ENCODE measurements around the gene ANKRD37.

Gene ANKRD37

GRCh38 chr4:185435466-185435865 is 38.8 kb downstream of the ANKRD37 start:
- Histone ChIP-seq H3K9me3 (no peaks in the 10 kb centered on the region), H4K20me1 (no peaks in the 10 kb centered on the region), H3K27me3 (no peaks in the 10 kb centered on the region), H3K27ac (no peak overlapping the region), H3K36me3 (no peaks in the 10 kb centered on the region), H3K4me2 (no peak overlapping the region), H3K4me3 (no peak overlapping the region), H3K9ac (no peak overlapping the region), H3K4me1 (no peaks in the 10 kb centered on the region)
- TF ChIP-seq Cebpa-rat (IDR thresholded peaks at IDR 0.05) = no peak

- no peaks in the 10 kb centered on the region for H3K36me3 ChIP-seq
- H3K27me3 ChIP-seq = no peaks in the 10 kb centered on the region
- no peaks in the 10 kb centered on the region for H3K4me1 ChIP-seq
- H4K20me1 ChIP-seq = no peaks in the 10 kb centered on the region
- no peak for TF ChIP-seq Cebpa-rat (IDR thresholded peaks at IDR 0.05)
- no peak overlapping the region for H3K4me3 ChIP-seq
- no peak overlapping the region for H3K9ac ChIP-seq
- H3K27ac ChIP-seq = no peak overlapping the region
- H3K4me2 ChIP-seq = no peak overlapping the region
- H3K9me3 ChIP-seq = no peaks in the 10 kb centered on the region
Observed at GRCh38 chr4:185437809-185438208, 41.2 kb downstream of the ANKRD37 start.

- H3K4me1 ChIP-seq = no peaks in the 10 kb centered on the region
- no peak overlapping the region for H3K4me3 ChIP-seq
- no peaks in the 10 kb centered on the region for H4K20me1 ChIP-seq
- no peak overlapping the region for H3K9ac ChIP-seq
- H3K9me3 ChIP-seq = no peaks in the 10 kb centered on the region
- no peak for TF ChIP-seq Cebpa-rat (IDR thresholded peaks at IDR 0.05)
- no peak overlapping the region for H3K27ac ChIP-seq
- H3K4me2 ChIP-seq = no peak overlapping the region
- no peaks in the 10 kb centered on the region for H3K36me3 ChIP-seq
- H3K27me3 ChIP-seq = no peaks in the 10 kb centered on the region
Observed at GRCh38 chr4:185441479-185441878, 44.8 kb downstream of the ANKRD37 start.

- no peak for TF ChIP-seq Cebpa-rat (IDR thresholded peaks at IDR 0.05)
- Histone ChIP-seq H4K20me1 (no peaks in the 10 kb centered on the region), H3K4me2 (no peak overlapping the region), H3K27me3 (no peaks in the 10 kb centered on the region), H3K4me1 (no peaks in the 10 kb centered on the region), H3K27ac (no peak overlapping the region), H3K9ac (no peak overlapping the region), H3K4me3 (no peak overlapping the region), H3K9me3 (no peaks in the 10 kb centered on the region), H3K36me3 (no peaks in the 10 kb centered on the region)
Observed at GRCh38 chr4:185445209-185445608, 48.6 kb downstream of the ANKRD37 start.
